ENCODE results near the gene SLC2A5. TPM values are rescaled to one million over a fixed set of nuclear protein-coding genes. Genes with fewer than 3 reads are reported as not detected.

SLC2A5 gene
- total RNA-seq, 1 donor from 2014 or later = 8.8 TPM

GRCh38 chr1:9062021-9062471 lies 7.4 kb downstream of the SLC2A5 start:
- no peak for DNase-seq (ENCODE audit: low spot score)

- no peak for DNase-seq (ENCODE audit: low spot score)
These were observed 8.0 kb downstream of the SLC2A5 start for GRCh38 chr1:9061252-9061960.

DNA sequence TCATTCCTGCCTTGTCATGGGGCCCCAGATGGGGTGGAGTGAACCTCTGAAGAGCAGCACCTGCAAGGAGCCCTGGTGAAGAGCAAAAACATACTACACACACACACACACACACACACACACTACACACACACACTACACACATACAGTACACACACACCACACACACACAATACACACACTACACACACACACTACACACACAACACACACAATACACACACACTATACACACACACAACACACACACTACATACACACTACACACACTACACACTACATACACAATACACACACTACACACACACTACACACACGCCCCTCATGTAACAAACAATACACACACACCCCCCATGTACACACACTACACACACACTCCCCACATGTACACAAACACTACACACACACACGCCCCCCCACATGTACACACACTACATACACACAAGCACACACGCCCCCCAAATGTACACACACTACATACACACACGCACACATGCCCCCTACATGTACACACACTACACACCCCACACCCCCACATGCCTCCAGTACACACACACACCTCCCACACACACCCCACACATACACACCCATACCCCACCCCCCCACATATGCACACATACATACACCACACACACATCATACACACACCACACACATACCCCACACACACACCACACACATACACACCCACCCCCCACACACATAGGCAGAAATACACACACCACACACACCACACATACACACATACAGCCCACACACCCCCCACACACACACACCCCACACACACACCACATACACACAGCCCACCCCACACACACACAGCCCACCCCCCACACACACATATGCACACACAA lies 9.3 kb downstream of the SLC2A5 start:
- no peak for DNase-seq (ENCODE audit: low spot score)

DNA sequence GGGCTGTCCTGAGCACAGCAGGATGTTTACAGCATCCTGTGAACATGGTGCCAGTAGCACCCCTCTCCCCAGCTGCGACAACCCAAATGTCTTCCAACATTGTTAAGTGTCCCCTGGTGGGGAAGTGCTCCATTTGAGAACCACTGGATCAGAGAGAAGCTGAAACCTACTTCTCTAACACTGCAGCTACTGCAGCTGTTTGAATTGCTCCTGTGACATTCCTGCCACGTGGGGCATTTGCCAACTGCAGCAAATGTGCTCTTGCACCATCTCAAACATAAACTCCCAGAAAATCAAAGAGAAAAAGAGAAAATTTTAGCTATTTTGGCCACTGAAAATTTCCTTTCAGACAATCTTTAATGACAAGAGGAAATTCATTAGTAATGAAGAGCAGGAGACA lies 11.0 kb downstream of the SLC2A5 start:
- DNase-seq (ENCODE audit: low spot score) = no peak

- no peak for DNase-seq (ENCODE audit: low spot score)
These were observed 11.6 kb downstream of the SLC2A5 start for GRCh38 chr1:9057851-9058250.

DNA sequence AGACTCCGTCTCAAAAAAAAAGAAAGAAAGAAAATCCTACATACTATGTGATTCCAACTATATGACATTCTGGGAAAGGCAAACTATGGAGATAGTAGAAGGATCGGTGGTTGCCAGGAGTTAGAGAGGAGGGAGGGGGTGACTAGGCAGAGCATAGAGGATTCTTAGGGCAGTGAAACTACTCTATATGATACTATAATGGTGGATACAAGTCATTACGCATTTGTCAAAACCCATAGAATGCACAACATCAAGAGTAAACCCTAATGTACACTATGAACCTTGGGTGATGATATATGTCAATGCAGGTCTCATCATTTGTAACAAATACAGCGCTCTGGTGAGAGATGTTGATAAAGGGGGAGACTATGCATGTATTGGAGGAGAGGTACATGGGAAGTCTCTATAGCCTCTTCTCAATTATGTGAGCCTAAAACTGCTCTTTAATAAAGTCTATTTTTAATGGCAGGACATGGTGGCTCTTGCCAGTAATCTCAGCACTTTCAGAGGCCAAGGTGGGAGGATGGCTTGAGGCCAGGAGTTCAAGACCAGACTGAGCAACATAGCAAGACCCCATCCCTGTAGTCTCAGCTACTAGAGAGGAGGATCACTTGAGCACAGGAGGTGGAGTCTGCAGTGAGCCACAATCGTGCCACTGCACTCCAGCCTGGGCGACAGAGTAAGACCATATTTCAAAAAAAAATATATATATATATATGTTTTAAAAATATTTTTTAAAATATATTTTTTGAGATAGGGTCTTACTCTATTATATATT lies 17.0 kb downstream of the SLC2A5 start:
- DNase-seq (ENCODE audit: low spot score) = no peak

DNA sequence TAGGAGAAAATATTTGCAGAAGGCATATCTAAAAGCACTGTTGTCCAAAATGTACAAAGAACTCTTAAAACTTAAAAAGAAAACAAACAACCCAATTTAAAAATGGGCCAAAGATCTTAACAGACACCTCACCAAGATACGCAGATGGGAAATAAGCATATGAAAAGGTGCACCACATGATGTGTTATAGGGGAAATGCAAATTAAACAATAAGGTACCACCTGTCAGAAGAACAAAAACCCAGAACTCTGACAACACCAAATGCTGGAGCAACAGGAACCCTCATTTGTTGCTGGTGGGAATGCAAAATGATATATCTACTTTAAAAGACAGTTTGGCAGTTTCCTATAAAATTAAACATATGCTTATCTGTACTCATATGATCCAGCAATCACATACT lies 18.1 kb downstream of the SLC2A5 start:
- DNase-seq (ENCODE audit: low spot score) = no peak

DNA sequence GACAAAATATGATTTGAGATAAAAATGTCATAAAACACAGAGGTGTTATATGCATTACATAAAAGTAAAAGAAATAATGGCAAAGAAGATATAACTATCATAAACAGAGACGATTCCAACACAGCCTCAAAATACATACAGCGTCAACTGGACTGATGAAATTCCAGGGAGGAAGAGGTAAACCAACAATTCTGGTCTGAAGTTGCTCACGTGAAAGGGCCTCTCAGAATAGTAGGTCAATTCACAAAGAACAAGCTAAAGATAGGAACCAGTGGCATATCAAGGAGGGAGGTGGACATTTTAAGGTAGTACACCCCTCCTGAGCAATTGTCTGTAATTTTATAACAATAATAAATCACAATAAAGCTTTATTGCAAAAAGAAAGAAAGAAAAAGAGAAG lies 18.6 kb downstream of the SLC2A5 start:
- DNase-seq (ENCODE audit: low spot score) = no peak

GRCh38 chr1:9048551-9048950 lies 20.9 kb downstream of the SLC2A5 start:
- no peak for DNase-seq (ENCODE audit: low spot score)

- no peak for DNase-seq (ENCODE audit: low spot score)
These were observed 22.4 kb downstream of the SLC2A5 start for GRCh38 chr1:9047019-9047418.

DNA sequence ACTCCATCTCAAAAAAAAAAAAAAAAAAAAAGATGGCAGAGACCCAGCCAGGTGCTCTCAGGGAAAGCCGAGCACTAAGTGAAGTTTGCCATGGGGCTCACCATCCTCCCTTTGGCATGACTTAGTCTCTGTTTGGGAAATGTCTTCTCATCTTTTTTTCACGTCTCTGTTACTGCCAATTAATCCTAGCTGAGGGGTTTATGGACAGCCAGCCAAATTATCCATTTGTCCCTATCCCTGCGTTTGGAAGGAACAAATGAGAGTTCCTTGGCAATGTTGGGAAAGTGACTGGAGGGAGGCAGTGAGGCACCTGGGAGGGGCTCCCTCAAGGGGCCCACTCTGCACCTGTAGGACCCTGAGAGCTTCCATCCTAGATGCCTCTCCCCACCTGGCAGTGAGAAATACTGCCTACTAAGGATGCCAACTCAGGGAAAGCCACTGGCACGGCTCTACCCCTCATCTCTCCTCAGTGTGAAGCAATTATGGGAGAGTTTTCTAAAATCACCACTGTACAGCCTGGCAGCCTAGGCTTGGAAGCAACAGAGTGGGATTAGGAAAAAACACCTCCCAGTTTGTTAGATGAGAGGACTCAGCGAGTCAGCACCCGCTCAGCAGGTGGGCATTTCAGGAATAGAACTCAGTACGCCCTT lies 23.4 kb downstream of the SLC2A5 start:
- no peak for DNase-seq (ENCODE audit: low spot score)

DNA sequence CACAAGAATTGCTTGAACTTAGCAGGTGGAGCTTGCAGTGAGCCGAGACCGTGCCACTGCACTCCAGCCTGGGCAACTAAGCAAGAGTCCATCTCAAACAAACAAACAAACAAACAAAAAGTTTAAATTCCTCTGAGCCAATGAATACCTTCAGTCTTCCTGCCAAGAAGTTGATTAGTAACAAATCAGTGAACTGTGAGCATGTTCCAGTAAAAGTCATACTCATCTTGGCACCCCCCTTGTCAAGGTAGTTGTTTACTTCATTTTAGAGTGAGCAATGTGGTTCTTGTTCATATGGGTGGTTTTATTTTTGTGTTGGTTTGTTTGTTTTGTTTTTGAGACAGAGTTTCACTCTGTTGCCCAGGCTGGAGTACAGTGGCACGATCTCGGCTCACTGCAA lies 25.2 kb downstream of the SLC2A5 start:
- no peak for DNase-seq (ENCODE audit: low spot score)

DNA sequence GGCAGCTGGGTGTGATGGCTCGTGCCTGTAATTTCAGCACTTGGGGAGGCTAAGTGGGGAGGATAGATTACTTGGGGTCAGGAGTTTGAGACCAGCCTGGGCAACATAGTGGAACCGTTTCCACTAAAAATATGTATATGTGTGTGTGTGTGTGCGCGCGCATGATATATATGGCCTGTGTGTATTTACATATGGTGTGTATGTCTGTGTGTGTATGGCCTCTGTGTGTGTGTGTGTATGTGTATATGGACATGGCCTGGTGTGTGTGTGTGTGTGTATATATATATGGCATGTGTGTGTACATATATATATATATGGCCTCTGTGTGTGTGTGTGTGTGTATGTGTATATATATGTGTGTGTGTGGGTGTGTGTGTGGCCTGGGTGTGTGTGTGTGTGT lies 27.2 kb downstream of the SLC2A5 start:
- DNase-seq (ENCODE audit: low spot score) = no peak

DNA sequence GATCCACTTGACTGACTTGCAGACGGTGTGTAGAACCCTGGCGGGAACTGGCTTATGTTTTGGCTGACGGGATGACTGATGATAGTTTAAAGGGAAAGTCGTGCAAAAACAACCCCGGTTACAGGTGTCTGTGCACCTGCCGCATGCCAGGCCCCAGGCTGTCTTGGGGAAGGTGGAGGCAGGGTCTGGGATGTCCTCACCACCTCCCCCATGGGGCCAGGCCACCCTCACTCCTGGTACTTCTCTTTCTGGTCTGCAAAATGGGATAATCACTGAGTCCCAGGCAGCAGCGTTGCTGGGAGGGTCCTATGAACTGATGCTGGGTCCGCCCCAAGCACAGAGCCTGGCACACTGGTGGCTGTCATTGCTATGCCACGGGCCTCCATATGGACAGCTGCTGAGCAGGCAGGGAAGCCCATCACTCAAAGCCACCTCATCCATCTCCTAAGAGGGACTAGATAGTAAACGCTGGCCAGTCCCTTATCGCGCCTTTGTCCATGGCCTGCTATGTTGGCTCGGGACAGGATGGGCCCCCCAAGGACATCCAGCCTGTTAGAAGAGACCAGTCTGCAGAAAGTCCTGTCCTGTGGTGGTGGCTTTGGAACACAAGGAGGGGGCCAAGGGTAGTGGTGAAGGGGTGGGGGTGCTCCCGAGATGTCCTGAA lies 28.2 kb downstream of the SLC2A5 start:
- DNase-seq (ENCODE audit: low spot score) = no peak

- DNase-seq (ENCODE audit: low spot score) = no peak
These were observed 28.8 kb downstream of the SLC2A5 start for GRCh38 chr1:9040659-9041030.

DNA sequence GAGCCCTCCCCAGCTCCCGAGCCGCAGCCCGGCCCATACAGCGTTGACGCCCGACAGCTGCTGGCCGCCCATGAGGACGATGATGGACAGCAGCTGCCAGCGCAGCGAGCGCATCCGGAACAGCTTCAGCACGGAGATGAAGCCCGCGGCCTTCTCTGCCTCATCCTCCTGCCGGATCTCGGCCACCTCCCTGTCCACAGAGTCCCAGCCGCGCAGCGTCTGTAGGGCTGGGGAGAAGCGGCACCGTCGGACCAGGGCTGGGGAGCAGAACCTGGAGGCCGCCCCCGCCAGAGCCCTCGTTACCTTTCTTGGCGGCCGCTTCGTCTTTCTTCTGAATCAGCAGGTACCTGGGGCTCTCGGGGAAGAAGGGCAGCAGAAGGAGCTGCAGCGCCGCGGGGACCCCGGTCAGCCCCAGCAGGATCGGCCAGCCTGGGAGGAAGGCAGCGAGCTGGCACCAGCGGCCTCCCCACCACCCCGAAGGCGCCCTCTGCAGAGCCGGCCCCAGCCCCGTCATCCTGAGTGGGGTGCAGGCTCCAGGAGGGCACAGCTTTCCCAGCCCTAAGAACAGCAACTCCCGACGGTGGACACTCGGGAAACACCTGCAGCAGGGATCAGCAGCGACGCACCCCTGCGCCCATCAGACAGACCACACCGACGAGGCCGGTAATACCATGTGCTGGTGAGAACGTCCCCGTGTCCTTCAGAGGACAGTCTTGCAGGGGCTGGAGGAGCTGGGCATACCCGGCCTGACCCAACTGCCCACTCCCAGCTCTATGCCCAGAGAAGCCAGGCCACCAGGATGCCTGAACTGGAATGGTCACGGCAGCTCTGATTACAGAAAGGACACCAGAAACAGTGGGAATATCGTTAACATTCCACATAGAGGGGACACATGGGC lies 29.4 kb downstream of the SLC2A5 start:
- DNase-seq (ENCODE audit: low spot score) = no peak

GRCh38 chr1:9038881-9039760 lies 30.3 kb downstream of the SLC2A5 start:
- DNase-seq (ENCODE audit: low spot score) = no peak

- DNase-seq (ENCODE audit: low spot score) = no peak
These were observed 31.1 kb downstream of the SLC2A5 start for GRCh38 chr1:9038338-9038650.
